HG03108 (cell line): ENCODE measurements around the gene NAT10.
"Not testable (repeated sequence)": the region's sequence is repeated elsewhere in the genome, so short reads cannot be mapped to it uniquely, and the experiment has no call there.

ENCODE experiments used
- ATAC-seq: cut with Tn5 transposase; IDR thresholded peaks from one replicate; pipeline ENCODE4 v1.9.1; 2021; ENCODE audit warnings: moderate library complexity; ENCODE audit not compliant: unreplicated experiment

The NAT10 gene

DNA sequence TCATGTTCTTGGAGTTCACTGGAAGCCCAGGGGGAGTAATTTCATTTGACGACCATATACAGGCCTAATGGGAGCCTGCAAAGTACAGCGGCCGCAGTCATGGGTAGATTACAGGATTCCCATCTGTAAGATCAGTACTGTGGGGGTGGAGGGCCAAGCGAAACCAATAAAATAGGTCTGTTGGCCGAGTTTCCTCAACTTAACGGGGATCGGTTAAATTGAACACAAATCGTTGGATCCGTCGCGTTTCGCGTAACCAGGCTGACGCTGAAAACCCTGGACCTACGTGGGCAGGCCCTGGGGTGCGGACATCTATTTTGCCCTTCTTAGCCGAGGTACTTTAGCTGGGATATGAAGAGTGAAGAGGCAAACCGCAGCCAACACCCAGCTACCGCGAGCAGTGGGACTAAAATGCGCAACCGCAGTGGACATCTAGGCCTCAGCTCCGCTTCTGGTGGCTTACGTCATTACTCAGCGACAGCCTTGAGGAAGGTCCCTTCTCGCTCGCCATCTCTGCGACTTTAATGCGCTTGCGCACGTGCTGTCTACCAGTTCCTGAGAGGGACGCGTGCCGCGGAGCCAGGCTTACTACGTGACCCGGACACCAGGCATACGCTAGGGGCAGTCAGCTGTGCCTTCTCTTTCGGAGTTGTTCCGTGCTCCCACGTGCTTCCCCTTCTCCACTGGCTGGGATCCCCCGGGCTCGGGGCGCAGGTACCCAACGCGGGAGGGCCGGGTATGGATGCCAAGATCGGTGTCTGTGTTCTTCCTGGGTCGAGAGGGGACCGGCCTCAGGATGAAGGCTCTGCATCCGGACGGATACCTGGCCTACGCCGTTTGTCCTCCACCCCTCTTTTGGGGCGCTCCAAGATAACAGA, at the start of gene NAT10:
NAT10 (plus strand) TSS at position 551 of the 878 bp plus-strand sequence. CDS start 2,597 bp downstream, outside the sequence.
- ATAC-seq = peak; percentile 86

DNA sequence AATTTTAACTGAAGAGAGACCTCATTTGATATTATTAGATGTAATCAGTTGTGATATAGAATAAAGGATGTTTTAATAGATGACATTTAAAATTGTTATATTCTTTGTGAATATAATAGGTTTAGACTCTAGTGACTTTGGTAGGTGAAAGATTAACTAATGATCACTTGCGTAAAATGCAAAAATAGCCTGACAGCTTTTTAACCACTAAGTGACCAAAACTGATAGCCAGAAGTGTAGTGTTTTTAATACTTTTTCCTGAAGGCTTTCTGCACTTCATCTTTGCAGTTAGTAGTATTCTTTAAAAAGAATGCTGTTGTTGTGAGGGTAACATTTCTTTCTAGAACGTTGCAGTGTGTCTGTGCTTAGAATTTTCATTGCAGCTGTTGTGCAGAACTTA, 48.8 kb upstream of the NAT10 start:
- ATAC-seq = no peak

DNA sequence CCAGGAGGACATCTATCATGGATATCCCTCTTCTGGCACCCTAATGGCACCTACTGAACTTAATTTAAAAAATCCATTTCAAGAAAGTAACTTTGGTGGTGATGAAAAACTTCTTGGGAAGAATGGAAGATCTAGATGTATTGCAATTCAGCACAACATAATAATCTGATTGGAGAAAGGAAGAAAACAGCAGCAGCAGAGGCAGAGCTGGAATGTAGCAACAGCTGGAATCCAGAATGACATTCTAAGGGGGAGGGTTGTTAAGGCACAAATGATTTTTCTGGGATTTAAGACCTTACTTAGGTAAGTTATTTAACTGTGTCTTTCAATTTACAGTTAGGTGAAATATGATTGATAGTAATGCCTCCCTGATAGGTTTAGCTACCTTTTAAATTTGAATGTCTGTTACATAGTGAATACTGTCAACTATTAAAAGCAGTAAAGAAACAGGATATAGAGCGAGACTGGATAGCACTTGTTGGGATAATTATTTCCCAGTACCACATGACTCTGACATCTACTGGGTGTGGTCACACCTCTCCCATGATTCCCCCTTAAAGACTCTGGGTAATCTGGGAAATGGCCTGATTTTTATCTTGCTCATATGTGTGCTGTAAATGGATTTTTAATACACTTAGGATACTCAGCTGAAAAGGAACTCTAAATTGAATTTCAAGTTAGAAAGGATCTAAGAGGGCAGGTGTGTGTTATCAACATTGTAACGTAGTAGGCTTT, 42.2 kb upstream of the NAT10 start:
- no peak for ATAC-seq

DNA sequence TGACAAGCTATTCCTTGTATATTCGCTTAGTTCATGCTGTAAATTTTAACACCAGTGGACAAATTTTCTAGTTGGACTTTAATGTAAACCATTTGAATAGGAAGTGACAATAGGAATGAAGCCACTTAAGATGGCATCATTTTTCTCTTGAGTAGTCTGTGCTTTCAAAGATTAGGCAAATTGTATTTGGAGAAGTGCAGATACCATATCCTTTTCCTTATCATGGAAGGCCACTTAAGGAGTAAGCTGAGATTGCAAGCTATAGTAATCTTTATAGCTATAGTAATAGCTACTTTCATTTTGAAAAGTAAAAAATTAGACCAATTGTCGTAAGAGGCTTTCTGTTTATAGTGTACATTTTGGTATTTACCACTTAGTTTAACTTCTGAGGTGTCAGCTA, 41.1 kb upstream of the NAT10 start:
- no peak for ATAC-seq

DNA sequence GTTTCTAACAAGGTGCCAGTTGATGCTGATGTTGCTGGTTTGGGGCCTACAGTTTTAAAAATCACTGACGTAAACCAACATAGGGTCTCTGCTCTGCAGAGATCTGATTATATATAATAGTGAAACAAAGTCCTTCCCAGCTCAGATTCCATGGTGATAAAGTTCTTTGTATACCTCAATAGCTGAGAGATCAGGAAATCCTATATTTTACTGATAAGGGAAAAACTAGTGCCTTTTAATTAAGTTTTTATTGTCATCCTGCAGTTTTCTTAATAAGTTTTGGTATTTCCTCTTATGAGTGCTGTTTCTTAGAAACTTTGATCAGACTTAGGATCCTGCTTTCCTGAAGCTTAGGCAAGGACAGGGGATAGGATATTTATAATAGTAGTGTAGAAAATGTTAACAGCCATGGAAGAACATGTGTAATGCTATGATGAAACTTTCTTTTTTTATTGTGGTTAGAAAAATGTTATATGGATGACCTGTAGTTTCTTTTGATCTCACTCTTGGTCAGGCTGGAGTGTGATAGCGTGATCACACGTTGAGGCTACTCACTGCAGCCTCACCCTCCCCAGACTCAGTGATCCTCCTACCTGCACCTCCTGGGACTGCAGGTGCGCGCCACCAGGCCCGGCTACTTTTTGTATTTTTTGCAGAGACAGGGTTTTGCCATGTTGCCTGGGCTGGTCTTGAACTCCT, 39.8 kb upstream of the NAT10 start:
- no peak for ATAC-seq

DNA sequence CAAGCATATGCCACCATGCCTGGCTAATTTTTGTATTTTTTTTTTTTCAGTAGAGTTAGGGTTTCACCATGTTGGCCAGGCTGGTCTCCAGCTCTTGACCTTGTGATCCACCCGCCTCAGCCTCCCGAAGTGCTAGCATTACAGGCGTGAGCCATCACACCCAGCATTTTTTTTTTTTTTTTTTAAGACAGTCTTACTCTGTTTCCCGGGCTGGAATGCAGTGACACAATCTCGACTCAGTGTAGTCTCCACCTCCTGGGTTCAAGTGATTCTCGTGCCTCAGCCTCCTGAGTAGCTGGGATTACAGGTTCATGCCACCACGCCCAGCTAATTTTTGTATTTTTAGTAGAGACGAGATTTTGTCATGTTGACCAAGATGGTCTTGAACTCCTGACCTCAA, 38.7 kb upstream of the NAT10 start:
- ATAC-seq = not testable (repeated sequence)

DNA sequence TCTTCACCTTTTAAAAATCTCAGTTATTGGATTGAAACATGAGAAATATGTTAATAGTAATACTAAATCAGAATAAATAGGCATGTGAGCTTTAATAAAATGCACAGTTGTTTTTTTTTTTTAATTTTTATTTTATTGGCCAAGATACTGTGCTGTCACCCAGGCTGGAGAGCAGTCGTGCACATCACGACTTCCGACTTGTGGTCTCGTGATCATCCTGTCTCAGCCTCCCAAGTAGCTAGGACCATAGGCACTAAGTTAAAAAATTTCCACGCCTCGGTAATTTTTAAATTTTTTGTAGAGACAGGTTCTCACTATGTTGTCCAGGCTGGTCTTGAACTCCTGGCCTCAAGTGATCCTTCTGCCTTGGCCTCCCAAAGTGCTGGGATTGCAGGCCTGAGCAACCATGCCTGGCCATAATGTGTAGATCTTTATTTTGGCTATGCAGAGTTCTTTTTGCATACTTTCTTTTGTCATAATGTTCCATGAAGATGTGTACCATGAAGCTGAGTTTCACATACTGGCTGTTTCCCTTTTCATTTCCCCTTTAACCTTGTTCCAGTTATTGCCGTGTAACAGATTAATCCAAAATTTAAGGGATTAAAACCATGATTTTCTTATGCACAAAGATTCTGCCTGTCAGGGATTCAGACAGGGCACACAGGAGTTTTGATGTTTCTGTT, 37.9 kb upstream of the NAT10 start:
- no peak for ATAC-seq

DNA sequence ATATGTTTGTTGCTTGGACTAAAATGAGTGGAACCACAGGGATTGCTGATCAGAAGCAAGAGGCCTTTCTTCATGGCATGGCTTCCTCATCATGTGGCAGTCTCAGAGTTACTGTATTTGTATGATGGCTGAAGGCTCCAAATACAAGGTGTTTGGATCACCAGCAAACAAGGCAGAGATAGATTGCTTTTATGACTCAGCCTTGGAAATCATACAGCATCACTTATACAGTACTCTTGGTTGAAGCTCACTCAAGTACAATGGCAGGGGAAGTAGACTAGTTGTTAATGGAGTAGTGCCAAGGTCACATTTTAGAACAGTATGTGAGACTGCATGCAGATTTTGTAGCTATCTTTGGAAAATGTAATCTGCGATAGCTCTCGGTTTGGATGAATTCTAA, 37.3 kb upstream of the NAT10 start:
- no peak for ATAC-seq

DNA sequence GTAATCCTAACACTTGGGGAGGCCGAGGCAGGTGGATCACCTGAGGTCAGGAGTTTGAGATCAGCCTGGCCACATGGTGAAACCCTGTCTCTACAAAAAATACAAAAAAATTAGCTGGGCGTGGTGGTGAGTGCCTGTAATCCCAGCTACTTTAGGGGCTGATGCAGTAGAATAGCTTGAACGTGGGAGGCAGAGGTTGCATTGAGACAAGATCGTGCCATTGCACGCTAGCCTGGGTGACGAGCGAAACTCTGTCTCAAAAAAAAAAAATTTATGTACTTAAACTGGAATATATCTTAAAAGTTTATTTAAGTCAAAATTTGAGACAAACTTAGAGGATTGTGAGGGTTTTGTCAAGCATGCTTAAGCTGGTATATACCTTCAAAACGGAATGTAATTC, 34.1 kb upstream of the NAT10 start:
- not testable (repeated sequence) for ATAC-seq

DNA sequence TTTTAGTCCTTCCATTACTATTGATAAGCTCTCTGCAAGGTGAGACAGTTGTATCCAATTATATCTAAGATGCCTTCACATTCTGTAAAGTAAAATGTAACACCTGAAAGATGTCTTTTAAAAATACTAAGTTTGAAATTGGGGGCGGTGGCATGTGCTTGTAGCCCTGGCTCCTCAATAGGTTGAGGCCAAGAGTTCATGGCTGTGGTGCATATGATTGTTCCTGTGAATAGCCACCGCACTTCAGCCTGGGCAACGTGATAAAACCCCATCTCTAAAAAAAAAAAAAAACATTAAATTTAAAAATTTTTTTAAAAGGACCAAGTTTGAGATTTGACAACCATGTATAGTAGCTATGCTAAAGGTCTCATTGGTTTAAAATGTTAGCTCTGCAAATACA, 33.4 kb upstream of the NAT10 start:
- no peak for ATAC-seq

DNA sequence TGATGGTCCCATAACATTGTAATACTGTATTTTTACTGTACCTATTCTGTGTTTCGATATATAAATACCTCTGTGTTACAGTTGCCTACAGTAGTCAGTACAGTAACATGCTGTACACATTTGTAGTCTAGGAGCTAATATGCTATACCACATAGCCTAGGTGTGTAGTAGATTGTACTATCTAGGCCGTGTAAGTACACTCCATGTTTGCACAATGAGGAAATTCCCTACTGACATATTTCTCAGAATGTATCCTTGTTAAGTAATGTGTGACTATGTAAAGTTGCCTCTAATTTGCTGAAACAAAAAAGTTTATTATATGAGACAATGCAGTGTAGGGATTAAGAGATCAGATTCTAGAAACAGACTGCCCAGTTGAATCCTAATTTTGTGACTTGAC, 32.6 kb upstream of the NAT10 start:
- no peak for ATAC-seq

DNA sequence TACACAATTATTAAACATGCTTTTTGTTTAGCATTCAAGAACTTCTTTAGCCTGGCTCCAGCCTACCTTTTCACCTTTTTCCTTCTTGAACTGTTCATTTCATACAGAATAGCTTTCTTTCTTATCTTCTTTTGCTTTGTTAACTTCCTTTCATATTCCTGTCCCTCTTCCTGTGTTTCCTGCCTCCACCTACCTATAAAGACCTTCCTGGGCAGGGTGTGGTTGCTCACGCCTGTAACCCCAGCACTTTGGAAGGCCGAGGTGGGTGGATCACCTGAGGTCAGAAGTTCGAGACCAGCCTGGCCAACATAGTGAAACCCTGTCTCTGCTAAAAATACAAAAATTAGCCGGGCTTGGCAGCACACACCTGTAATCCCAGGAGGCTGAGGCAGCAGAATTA, 31.0 kb upstream of the NAT10 start:
- no peak for ATAC-seq

DNA sequence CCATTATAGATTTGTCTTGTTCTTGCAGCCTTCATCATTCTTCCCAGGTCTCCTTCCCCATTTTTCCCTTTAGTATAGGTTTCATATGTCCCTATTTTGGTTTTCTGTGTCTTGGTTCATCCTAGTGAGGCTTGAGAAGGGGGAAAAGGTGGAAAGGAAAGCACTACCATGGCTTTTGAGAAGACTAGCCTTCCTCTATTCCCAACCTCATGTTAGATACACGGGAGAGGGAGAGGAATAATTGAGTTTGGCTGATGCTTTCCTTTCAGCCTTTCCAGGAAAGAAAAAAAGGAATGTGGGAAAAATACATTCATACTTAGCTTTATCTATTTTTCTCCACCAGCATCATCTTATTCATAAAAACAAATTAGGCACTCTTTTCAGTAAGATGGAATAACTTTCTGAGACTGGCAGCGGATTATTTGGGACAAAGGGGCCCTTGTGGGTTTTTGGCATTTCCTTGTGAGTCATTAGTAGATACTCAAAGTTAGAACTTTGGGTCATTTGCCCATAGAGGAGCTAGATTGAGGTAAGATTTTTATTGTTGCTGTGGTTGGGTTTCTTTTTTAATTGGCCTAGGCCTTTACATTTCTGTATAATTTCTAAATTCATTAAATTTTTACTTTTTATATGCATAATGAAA, 30.1 kb upstream of the NAT10 start:
- ATAC-seq = no peak

DNA sequence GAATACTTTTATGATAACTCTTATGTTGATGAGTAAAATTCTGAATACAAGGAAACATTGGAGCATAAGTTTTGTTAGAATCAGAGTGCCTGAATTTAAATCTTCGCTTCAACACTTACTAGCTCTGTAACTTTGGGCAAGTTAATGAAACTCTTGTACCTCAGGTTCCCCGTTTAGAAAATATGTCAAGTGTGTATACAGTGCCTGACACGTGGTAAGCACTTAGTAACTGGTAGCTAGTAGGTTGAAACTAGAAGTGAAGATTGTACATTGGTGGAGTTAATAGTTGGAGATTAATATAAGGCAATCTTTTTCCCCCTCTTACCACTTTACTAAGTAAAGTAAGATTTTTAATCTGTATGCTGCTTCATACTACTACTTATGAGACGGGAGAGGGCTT, 24.8 kb upstream of the NAT10 start:
- ATAC-seq = no peak

DNA sequence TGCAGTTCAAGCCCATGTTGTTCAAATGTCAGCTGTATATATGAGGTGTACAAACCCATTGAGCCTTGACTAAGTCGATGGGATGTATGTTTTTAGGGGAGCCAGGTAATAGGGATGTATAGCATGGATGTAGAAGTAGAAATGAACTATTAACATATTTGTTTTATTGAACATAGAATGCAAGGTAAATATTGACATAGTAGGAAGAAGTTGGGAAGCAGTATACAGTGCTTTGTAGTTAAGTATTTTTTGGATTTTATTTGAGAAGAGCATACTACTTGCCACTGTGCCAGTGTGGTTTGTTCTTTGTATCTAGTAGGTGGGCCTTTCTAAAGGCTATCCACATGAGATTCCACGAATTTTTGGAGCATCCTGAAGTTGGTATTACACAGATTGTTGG, 20.8 kb upstream of the NAT10 start:
- no peak for ATAC-seq

DNA sequence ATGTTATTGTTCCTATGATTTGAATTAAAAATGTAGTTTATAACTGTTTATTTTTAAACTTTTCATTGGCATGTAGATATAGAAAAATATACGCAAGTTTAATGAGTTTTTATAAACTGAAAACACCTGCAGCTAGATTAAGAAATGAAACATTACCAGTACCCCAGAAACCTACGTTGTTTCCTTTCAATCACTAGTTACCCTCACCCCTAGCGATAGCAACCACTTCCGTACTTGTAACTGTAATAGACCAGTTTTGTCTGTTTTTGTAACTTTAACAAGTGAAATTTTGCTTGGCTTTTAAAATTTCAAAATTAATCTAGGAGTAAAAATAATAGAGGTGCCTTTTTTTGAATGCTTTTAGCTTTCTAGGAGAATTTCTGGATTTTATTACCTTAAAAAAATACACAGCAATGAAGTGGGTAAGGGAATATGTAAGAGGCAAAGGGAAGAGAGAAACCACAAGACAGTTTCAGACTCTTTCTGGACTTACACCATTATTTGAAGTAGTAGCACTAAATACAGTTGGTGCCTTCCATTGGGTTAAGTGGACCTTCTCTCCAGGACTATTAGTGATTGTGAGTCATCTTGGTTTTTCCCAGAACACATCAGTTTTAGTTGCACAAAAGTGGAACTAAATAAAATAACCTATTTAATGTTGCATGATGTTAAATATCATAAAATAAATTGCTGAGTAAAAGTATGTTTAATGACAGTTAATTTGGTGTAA, 18.7 kb upstream of the NAT10 start:
- peak; percentile 65 for ATAC-seq

DNA sequence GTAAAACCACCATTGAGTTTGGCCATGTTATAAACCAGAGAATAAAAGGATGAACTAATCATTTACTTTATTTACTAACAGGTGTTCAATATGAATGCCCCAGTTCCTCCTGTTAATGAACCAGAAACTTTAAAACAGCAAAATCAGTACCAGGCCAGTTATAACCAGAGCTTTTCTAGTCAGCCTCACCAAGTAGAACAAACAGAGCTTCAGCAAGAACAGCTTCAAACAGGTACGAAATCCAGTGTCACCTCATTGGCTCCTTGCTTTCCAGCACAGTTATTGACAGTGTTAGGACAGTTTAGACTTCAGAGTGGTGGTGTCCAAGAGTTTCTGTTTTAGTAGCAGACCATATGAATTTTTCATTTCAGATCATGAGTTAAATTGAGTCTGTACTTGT, 13.6 kb upstream of the NAT10 start:
- ATAC-seq = no peak

DNA sequence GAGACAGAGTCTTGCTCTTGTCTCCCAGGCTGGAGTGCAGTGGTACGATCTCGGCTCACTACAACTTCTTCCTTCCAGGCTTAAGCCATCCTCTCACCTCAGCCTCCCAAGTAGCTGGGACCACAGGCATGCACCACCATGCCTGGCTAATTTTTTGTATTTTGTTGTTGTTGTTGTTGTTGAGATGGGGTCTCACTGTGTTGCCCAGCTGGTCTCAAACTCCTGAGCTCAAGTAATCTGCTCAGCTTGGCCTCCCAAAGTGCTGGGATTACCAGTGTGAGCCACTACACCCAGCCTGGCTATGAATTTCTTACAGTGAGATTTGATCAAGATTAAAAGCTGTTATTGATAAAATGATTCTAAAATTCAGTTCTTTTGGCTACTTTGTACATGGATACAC, 10.5 kb upstream of the NAT10 start:
- not testable (repeated sequence) for ATAC-seq

DNA sequence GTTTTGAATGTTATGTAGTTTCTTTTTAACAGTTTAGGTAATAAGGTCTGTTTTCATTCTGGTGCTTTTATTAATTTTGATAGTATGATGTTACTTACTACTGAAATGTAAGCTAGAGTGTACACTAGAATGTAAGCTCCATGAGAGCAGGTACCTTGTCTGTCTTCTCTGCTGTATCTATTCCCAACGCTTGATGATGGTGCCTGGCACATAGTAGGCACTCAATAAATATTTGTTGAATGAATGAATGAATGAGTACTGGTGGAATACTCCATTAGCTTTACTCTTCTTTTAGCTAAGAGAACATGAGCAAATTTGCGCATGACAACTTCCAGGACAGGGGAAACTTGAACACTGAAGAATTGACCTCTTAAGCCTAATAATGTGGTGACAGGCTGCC, 6.6 kb upstream of the NAT10 start:
- ATAC-seq = no peak

DNA sequence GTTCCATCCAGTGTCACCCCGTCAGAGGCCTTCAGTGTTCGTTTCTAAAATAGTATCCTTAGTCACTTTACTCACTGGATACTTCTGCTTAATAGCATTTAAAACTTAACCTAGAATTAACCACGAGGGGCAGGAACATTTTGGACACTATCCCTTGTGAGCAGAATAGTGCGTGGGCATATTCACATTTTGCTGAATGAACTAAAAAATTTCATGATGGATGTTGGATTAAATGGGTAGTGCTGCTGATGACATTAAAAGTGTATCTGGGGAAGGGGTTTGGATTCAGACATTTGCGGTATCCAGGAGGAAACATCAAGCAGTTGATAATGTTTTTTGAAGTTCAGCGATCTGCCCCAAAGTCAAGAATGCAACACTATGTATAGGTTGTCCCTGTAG, 750 bp upstream of the NAT10 start:
- no peak for ATAC-seq
